SK-N-SH (cell line): ENCODE data around the gene BPIFA2. TPM values are rescaled to one million over a fixed set of nuclear protein-coding genes. Genes with fewer than 3 reads are reported as not detected.

Experiments
- CTCF ChIA-PET: fragments of 300-600, 350-600 bp; formaldehyde crosslinking; extraction: SDS; loops from one replicate; lab custom pipeline; 2021; lab: Yijun Ruan, JAX
- POLR2A ChIA-PET: fragments of 350-600 bp; sonication (Branson Sonifier 250); formaldehyde crosslinking; extraction: SDS; loops from one replicate; lab custom pipeline; 2020; ENCODE audit warnings: antibody characterized with exemption, inconsistent platforms; lab: Yijun Ruan, JAX
- DNase-seq: peaks from one replicate; pipeline ENCODE4 v3.0.0; 2012
- H2AFZ ChIP-seq: fragments of 200-600 bp; sonication (generic); 2 replicates; pipeline ENCODE4 v1.8.1; 2016; ENCODE audit warnings: antibody characterized with exemption, mild to moderate bottlenecking, low read depth
- H3F3A ChIP-seq: fragments of 200-600 bp; sonication (generic); replicated peaks from 2 replicates; pipeline ENCODE3; 2016; ENCODE audit warnings: antibody characterized with exemption, mild to moderate bottlenecking; ENCODE audit not compliant: insufficient read depth
- H3K27ac ChIP-seq, 2 experiments: fragments of 200-500 bp in 1 of 2; fragments of 200-600 bp in 1 of 2; sonication (Bioruptor generic) in 1 of 2; sonication (generic), shearing (Covaris generic) in 1 of 2; 2 replicates each; pipeline versions ENCODE4 v1.5.1 to v1.6.1; 2014 to 2016; ENCODE audit warnings: low read depth in 2 of 2, inconsistent platforms in 1 of 2, low read length in 1 of 2, mild to moderate bottlenecking in 1 of 2, mixed read lengths in 1 of 2
- H3K27me3 ChIP-seq: fragments of 200-600 bp; sonication (generic), shearing (Covaris generic); 2 replicates; pipeline ENCODE4 v1.6.1; 2016; ENCODE audit warnings: mixed run types; ENCODE audit not compliant: insufficient read depth
- H3K36me3 ChIP-seq, 2 experiments: fragments of 200-500 bp in 1 of 2; fragments of 200-600 bp in 1 of 2; sonication (Bioruptor generic) in 1 of 2; sonication (generic) in 1 of 2; replicated peaks in 1 of 2; 2 replicates each; pipeline versions ENCODE3 to v1.5.1; 2014 to 2016; ENCODE audit warnings: low read length in 1 of 2, mild to moderate bottlenecking in 1 of 2; ENCODE audit not compliant: insufficient read depth in 2 of 2, control insufficient read depth in 1 of 2
- H3K4me1 ChIP-seq, 2 experiments: fragments of 200-500 bp in 1 of 2; fragments of 200-600 bp in 1 of 2; sonication (Bioruptor generic) in 1 of 2; sonication (generic), shearing (Covaris generic) in 1 of 2; 2 replicates each; pipeline versions ENCODE4 v1.5.1 to v1.6.1; 2014 to 2016; ENCODE audit warnings: low read depth in 1 of 2, low read length in 1 of 2, mixed run types in 1 of 2; ENCODE audit not compliant: insufficient read depth in 2 of 2, control insufficient read depth in 1 of 2
- H3K4me2 ChIP-seq: fragments of 200-600 bp; sonication (generic), shearing (Covaris generic); 2 replicates; pipeline ENCODE4 v1.6.1; 2017; ENCODE audit warnings: mixed run types
- H3K4me3 ChIP-seq, 2 experiments: fragments of 200-500 bp in 1 of 2; fragments of 200-600 bp in 1 of 2; sonication (Bioruptor generic) in 1 of 2; sonication (generic), shearing (Covaris generic) in 1 of 2; 2 replicates each; pipeline versions ENCODE4 v1.5.1 to v1.8.1; 2014 to 2016; ENCODE audit warnings: low read depth in 2 of 2, inconsistent platforms in 1 of 2, low read length in 1 of 2, mild to moderate bottlenecking in 1 of 2, mixed read lengths in 1 of 2, moderate library complexity in 1 of 2
- H3K79me2 ChIP-seq: fragments of 200-600 bp; sonication (generic); 2 replicates; pipeline ENCODE4 v1.8.1; 2017; ENCODE audit warnings: mild to moderate bottlenecking; ENCODE audit not compliant: insufficient read depth
- H3K9ac ChIP-seq: fragments of 200-600 bp; sonication (generic); 2 replicates; pipeline ENCODE4 v1.6.1; 2017; ENCODE audit warnings: mixed run types
- H3K9me2 ChIP-seq: fragments of 200-600 bp; sonication (generic); 2 replicates; pipeline ENCODE4 v1.6.1; 2017; ENCODE audit warnings: mixed run types
- H3K9me3 ChIP-seq: fragments of 200-600 bp; sonication (generic); 2 replicates; pipeline ENCODE4 v1.6.1; 2017; ENCODE audit warnings: mixed run types, mild to moderate bottlenecking, moderate library complexity
- H4K20me1 ChIP-seq: fragments of 200-600 bp; sonication (generic); 2 replicates; pipeline ENCODE4 v1.6.1; 2017; ENCODE audit warnings: mild to moderate bottlenecking, mixed run types; ENCODE audit not compliant: insufficient read depth
- ELF1 ChIP-seq: IDR thresholded peaks from 2 replicates; pipeline ENCODE4 v1.4.0; 2012
- EP300 ChIP-seq, 2 experiments: IDR thresholded peaks; 2 replicates each; pipeline versions ENCODE4 v1.4.0 to v1.6.1; 2012; ENCODE audit warnings: borderline replicate concordance in 1 of 2, low read depth in 1 of 2, low read length in 1 of 2
- EZH2phosphoT487 ChIP-seq: fragments of 200-600 bp; sonication (generic); IDR thresholded peaks from 2 replicates; pipeline ENCODE4 v1.6.1; 2017; ENCODE audit warnings: low read depth, mixed run types, mild to moderate bottlenecking, antibody characterized with exemption, moderate library complexity, borderline replicate concordance
- FOXJ3 ChIP-seq: sonication (generic); formaldehyde crosslinking; IDR thresholded peaks from 2 replicates; pipeline ENCODE4 v1.5.1; 2020; ENCODE audit warnings: mild to moderate bottlenecking, missing genetic modification reagents
- GABPA ChIP-seq: IDR thresholded peaks from 2 replicates; pipeline ENCODE4 v1.4.0; 2012; ENCODE audit warnings: low read depth, mild to moderate bottlenecking
- GATA2 ChIP-seq: sonication (generic); formaldehyde crosslinking; IDR thresholded peaks from 2 replicates; pipeline ENCODE4 v1.5.0; 2020; ENCODE audit warnings: mild to moderate bottlenecking, missing genetic modification reagents
- MAX ChIP-seq: IDR thresholded peaks from 2 replicates; pipeline ENCODE4 v1.4.0; 2012; ENCODE audit warnings: low read depth
- MXI1 ChIP-seq: IDR thresholded peaks from 2 replicates; pipeline ENCODE4 v1.6.1; 2012; ENCODE audit warnings: mild to moderate bottlenecking, low read depth, low read length, improper control_type of control experiment
- NRF1 ChIP-seq: IDR thresholded peaks from 2 replicates; pipeline ENCODE4 v1.6.1; 2012; ENCODE audit warnings: low read depth, mild to moderate bottlenecking, low read length
- RAD21 ChIP-seq: IDR thresholded peaks from 2 replicates; pipeline ENCODE4 v1.6.1; 2012; ENCODE audit warnings: mild to moderate bottlenecking, low read length
- RCOR1 ChIP-seq: fragments of 150-350 bp; IDR thresholded peaks from 2 replicates; pipeline ENCODE4 v1.6.1; 2017; ENCODE audit warnings: antibody characterized with exemption, low read length
- REST ChIP-seq: IDR thresholded peaks from 2 replicates; pipeline ENCODE4 v1.6.1; 2012; ENCODE audit warnings: mild to moderate bottlenecking, low read depth, low read length, moderate library complexity
- SMC3 ChIP-seq: IDR thresholded peaks from 2 replicates; pipeline ENCODE4 v1.6.1; 2012; ENCODE audit warnings: low read depth, low read length, improper control_type of control experiment
- TAF1 ChIP-seq: IDR thresholded peaks from 2 replicates; pipeline ENCODE4 v1.6.1; 2012; ENCODE audit warnings: low read depth, mild to moderate bottlenecking, low read length, moderate library complexity, borderline replicate concordance
- USF2 ChIP-seq: fragments of 150-350 bp; IDR thresholded peaks from 2 replicates; pipeline ENCODE4 v1.6.1; 2017; ENCODE audit warnings: antibody characterized with exemption, low read length, low read depth, borderline replicate concordance
- ZBTB33 ChIP-seq: IDR thresholded peaks from 2 replicates; pipeline ENCODE4 v1.4.0; 2012; ENCODE audit warnings: low read depth, borderline replicate concordance
- WGBS: methylation state at CpG from one replicate; pipeline ENCODE4 v1.1.6; 2017; ENCODE audit warnings: low lambda C conversion rate; 5-methylcytosine and 5-hydroxymethylcytosine counted together
- polyA plus RNA-seq, 3 experiments: library from polyadenylated mRNA; depleted of rRNA; stranded (reverse); fragments of >200 nt; gene quantifications; 2 replicates each; pipeline ENCODE4 v1.2.3, GENCODE V29; 2012

The BPIFA2 gene
- polyA plus RNA-seq, 1 of the 3 experiments (the other 2 are of a cell fraction), result not detected

- TF ChIP-seq EZH2phosphoT487, result no peak
Observed at GRCh38 chr20:33158637-33159385, 9.1 kb upstream of the BPIFA2 start (continued).

- Histone ChIP-seq H3K9me2 (no peaks in the 10 kb centered on the region), H3K4me3 (no peak overlapping the region), H3K27me3 (peaks cover 42% of the 10 kb centered on the region; the same call in 1 of the 2 replicates), H3K4me2 (no peak overlapping the region), H4K20me1 (no peaks in the 10 kb centered on the region), H3F3A (no peaks in the 10 kb centered on the region), H3K36me3 (no peaks in the 10 kb centered on the region), H2AFZ (no peak overlapping the region), H3K27ac (no peak overlapping the region), H3K9me3 (no peaks in the 10 kb centered on the region), H3K9ac (no peak overlapping the region), H3K79me2 (no peaks in the 10 kb centered on the region), H3K4me1 (no peaks in the 10 kb centered on the region)
- ChIA-PET POLR2A (no interaction called here), CTCF (interaction anchor here (0.6 kb wide), 1 partner anchor 130 kb away, joined by 3 read pairs; no protein-coding TSS in a partner anchor)
- 0% methylated on average over 1 of the region's 3 CpGs for WGBS
- no peak for DNase-seq
- TF ChIP-seq GABPA (no peak), REST (no peak), MAX (no peak), GATA2 (no peak), ELF1 (no peak), EZH2phosphoT487 (no peak), RAD21 (no peak), NRF1 (no peak), ZBTB33 (no peak), TAF1 (no peak), FOXJ3 (no peak), USF2 (no peak), RCOR1 (no peak), SMC3 (no peak), EP300 (IDR thresholded peaks at IDR 0.05; ENCODE audit: borderline replicate concordance in 1 of 2, low read depth in 1 of 2, low read length in 1 of 2) (no peak), MXI1 (no peak)
Observed at GRCh38 chr20:33159713-33160112, 8.2 kb upstream of the BPIFA2 start.
